GM18499 (cell line): ENCODE measurements around the gene RPS6KA2.

ENCODE experiments used
- ATAC-seq: cut with Tn5 transposase; IDR thresholded peaks from one replicate; pipeline ENCODE4 v1.9.1; 2021; ENCODE audit warnings: moderate number of reproducible peaks; ENCODE audit not compliant: insufficient read depth, unreplicated experiment

Gene RPS6KA2

DNA sequence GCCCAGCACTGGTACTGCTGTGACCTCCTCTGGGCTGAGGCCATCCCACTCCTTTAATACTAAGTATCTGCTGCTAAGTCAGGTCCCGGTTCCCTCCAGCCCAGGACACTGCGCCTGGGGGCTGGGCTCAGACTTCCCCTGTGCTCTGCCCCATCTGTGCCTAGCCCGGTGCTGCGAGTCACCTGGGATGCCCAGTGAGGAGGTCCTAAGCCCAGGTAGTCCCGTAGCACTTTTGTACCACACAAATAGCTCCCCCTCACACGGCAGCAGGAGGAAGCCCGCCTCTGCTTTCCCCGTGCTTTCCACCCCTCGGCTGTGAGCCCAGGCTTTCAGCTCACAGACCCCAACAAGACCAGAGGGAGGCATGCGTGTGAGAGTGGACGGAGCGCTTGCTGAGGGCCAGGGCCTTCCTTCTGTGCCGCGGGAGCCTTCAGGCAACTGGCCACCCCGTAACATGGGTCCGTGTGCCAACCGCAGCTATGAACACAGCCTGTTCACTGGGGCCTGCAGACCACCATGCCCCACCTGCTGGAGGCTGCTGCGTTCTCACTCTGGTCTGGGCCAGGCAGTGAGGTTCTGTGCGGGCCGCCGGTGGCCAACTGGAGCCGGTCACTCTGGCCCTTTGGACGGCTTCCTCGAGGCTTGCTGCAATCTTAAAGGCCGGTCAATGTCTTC, 164.5 kb downstream of the RPS6KA2 start:
- no peak for ATAC-seq

- ATAC-seq = no peak
Measured at GRCh38 chr6:166461821-166462460, 165.1 kb downstream of the RPS6KA2 start.

DNA sequence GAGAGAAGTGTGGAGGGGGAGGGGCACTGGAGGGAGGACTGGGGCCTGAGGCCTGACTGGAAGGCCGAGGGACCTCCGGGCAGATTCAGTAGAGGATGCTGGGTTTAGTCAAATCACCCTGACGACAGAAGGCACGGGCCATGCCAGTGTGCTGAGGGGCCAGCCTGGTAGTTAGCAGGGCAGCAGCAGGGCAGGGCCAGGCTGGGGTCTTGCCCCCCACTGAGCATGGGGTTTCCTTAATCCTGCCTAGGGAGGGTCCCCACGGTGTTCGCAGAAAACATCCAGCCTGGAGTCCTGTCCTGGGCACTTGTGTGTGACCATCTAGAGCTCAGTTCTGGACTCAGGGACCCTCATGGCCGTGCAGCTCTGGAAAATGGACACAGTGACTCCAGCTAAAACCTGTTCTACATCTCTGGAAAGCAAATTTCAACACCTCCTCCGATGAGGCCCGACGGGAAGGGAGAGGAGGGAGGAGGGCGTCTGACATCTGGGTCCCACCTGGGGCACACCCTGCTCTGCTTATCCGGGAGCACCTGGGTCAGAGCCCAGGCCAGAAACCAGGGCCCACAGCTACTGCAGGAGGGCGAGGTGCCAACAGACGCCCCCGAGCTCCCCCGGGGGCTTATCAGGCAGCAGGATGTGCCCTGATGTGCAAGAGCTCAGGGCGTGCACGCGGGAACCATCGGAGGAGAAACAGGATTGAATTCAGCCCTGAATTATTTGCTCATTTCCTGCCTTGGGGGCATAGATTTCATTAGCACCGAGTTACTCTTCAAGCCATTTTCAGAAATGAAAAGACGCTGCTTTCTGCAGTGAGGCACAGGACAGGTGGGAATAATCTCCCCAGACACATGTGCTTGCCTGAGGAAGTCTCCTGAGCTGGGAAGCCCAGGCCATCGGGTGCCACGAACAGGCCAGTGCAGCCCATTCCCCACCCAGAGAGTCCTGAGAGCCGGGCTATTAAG, 166.3 kb downstream of the RPS6KA2 start:
- no peak for ATAC-seq

DNA sequence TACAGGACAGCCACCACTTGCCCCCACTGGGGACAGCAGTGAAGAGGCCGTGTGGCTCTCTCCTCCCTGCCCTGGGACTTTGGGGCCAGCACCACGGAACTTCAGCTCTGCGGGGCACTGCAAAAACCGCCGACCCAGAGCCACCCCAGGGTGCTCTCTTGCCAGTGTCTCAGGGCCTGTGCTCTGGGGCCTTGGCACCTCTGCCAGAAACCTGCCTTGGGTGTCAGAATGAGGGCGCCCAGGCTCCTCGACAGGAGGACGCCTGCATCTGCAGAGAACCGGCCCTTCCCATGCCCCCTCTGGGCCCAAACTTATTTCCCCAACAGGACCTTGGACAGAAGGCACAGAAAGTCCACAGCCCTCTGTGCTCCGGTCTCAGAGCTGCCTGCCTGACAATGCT, 167.1 kb downstream of the RPS6KA2 start:
- ATAC-seq = no peak

- no peak for ATAC-seq
Measured at GRCh38 chr6:166459272-166459671, 167.8 kb downstream of the RPS6KA2 start.

DNA sequence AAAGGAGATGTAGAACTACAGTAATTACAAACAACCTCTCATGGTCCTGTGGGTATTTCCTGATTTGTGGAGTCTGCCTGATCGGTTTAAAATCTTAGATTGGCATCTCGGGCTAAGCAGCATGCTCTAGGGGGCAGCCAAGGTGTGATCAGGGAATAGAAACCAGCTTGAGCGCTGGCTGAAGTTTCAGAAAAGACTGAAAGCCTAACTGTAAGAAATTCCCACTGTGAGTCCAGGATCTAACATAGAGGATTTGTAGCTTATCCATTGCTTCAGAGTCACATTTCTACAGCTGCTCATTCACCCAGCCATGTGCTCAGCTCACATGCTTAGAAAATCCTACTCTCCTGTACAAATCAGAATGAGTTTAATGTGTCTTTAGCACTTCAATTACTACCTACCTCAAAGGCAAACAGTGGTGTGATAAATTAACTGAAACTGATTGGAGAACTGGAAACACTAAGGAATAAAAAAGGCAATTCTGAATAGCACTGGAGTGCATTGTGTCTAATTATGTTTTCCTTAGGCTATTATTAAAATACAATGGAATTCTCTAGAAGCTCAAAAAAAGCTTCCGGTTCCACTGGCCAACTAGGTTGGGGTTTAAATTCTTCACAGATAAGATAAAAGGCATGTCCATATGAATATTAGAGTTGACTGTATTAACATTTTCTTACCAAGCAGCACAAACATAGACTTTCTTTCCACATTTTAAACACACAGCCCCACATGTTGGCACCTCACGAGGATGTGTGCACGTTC, 170.5 kb downstream of the RPS6KA2 start:
- ATAC-seq = no peak

- no peak for ATAC-seq
Measured at GRCh38 chr6:166454692-166455515, 172.1 kb downstream of the RPS6KA2 start.

- no peak for ATAC-seq
Measured at GRCh38 chr6:166453651-166454050, 173.4 kb downstream of the RPS6KA2 start.

- ATAC-seq = no peak
Measured at GRCh38 chr6:166450167-166450873, 176.7 kb downstream of the RPS6KA2 start.

GRCh38 chr6:166449641-166450040, 177.4 kb downstream of the RPS6KA2 start:
- ATAC-seq = no peak

- ATAC-seq = no peak
Measured at GRCh38 chr6:166449036-166449435, 178.0 kb downstream of the RPS6KA2 start.

- ATAC-seq = no peak
Measured at GRCh38 chr6:166448432-166448831, 178.6 kb downstream of the RPS6KA2 start.

DNA sequence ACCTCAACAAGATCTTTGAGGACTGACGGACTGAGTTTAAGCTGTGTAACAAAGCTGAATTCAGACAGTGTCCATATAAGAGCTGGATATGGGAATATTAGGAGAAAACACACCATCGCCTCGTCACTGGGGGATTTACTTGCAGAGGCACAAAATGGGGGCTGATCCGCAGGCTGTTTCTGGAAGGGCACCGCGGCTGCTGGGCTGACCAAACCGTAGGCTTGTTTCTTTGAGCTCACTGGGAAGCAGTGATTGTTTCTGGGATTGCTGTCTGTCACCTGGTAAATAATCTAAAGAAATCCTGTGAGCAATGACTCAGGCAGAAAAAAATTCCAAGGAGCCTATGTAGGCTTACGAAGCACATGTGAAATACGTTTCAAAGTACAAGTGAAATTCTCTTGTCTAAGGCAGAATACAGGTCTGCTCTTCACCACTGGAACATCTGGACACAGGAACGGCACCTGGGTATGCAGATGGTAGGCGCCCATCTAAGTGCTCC, 180.4 kb downstream of the RPS6KA2 start:
- no peak for ATAC-seq

DNA sequence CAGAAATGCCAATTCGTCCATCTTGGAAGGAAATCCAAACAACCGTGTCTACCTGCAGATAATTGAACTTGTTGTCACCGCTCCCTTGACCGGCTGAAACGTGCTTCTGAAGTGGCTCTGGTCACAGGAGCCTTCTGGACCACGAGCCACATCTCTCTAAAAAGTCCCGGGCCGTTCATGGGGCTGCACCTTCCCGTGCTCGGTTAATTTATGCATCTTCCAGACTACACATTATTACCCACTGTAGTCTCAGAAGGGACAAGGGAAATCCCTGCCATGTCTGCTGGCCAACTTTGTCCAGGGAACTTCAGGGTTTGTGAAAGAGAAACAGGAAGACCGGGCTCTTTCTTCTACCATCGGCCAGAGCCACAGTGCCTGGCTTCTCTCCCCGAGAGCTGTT, 180.9 kb downstream of the RPS6KA2 start:
- ATAC-seq = no peak

- no peak for ATAC-seq
Measured at GRCh38 chr6:166444446-166444845, 182.6 kb downstream of the RPS6KA2 start.

GRCh38 chr6:166443166-166443565, 183.9 kb downstream of the RPS6KA2 start:
- no peak for ATAC-seq

DNA sequence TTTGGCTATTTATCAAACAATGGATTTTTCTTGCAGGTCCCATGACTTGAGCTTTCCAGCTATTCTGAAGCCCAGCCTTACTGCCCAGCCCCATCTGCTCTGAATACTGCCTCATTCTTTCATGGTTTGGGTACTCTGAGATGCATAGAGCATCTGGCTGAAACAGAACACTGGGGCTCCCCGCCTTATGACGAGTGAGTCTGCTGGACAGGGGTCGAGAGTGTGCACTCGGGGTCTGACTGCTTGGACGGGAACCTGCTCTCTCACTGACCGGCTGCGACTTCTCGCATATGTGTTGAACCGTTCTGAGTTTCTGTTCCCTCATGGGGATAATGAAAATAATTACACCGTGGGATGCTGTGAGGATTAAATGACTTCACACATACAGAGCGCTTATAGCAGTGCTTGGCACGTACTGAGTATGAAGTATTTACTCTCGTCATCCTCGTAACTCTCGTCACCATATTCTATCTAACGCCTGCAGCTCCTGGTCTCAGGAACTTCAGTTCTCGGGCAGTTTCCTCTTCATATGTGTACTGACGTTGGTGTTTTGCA, 184.8 kb downstream of the RPS6KA2 start:
- no peak for ATAC-seq

DNA sequence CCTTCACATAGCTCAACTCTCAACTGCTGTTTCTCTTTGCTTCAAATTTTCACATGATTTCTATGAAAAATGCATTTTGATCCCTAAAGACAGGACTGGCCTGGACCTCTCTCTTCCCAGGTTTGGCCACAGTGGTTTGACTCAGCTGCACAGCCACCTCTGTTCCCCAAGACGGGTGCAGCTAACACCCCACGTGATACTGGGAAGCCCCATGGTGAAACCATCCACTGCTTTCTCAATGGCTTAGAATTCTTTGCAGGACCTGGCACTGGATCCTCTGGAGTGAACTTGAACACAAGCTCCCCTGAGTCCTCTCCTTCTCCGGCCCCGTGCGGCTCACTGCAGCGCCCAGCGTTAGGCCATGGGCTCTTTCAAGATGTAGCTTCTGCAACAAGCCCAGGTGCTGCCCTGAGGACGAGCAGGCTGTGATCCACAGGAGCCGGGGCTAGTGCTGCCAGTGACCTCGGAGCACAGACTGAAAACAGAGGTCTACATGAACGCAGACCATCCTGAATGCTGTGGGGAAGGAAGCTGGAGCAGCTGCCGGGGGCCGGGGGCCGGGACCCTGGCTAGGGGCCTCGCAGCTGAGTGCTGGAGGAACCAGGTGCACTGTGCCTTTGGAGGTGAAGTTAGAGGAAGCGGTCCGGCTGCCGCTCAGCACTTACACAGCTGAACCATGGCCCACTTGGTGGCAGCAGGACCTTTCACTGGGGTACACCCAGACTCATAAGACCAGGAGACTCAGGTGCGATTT, 185.5 kb downstream of the RPS6KA2 start:
- ATAC-seq = no peak
